MM.1S (cell line): ENCODE measurements around the gene OXT.

Experiments
- EZH2 ChIP-seq: fragments of 300-600 bp; sonication (generic); optimal IDR thresholded peaks from 2 replicates; pipeline ENCODE3; 2017; ENCODE audit warnings: low read depth, mild to moderate bottlenecking, antibody characterized with exemption, low read length, mixed read lengths
- EZH2phosphoT487 ChIP-seq: fragments of 300-600 bp; sonication (generic); IDR thresholded peaks from 2 replicates; pipeline ENCODE4 v1.6.1; 2018; ENCODE audit warnings: antibody characterized with exemption, low read length
- TF ChIP-seq, protein P1 (sequence below): fragments of 300-600 bp; sonication (generic); IDR thresholded peaks from 2 replicates; pipeline ENCODE4 v1.5.1; 2016; ENCODE audit warnings: antibody characterized with exemption, low read length, mixed read lengths

DNA sequence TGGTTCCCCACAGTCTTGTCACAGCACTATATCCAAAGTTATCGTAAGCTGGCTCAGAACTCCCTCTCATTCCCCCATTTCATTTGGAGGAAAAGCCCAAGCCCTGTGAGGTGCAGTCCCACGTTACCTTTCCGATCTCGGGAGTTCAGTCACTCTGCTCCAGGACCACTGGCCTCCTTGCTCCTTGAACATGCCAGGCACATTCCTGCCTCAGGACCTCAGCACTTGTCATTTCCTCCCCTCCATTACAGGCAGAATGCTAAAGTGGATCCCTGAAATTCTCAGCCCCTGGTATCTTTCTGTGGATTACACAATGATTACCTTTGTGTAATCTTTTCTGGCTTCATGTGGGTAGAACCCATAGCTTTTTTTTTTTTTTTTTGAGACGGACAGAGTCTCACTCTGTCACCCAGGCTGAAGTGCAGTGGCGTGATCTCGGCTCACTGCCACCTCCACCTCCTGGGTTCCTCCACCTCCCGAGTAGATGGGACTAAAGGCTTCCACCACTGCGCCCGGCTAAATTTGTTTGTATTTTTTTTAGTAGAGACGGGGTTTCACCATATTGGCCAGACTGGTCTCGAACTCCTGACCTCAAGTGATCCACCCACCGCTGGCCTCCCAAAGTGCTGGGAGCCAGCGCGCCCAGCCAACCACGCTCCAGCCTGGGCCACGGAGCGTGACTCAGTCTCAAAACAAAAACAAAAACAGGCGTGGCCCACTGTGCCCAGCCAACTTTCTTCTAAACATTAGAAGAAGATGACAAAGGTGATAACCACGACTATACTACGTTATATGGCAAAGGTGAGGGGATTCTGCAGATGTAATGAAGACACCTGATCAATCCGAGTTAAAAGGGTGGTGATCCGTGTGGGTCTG lies 4.0 kb upstream of the OXT start:
- TF ChIP-seq, protein P1, sequence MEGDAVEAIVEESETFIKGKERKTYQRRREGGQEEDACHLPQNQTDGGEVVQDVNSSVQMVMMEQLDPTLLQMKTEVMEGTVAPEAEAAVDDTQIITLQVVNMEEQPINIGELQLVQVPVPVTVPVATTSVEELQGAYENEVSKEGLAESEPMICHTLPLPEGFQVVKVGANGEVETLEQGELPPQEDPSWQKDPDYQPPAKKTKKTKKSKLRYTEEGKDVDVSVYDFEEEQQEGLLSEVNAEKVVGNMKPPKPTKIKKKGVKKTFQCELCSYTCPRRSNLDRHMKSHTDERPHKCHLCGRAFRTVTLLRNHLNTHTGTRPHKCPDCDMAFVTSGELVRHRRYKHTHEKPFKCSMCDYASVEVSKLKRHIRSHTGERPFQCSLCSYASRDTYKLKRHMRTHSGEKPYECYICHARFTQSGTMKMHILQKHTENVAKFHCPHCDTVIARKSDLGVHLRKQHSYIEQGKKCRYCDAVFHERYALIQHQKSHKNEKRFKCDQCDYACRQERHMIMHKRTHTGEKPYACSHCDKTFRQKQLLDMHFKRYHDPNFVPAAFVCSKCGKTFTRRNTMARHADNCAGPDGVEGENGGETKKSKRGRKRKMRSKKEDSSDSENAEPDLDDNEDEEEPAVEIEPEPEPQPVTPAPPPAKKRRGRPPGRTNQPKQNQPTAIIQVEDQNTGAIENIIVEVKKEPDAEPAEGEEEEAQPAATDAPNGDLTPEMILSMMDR = no peak
- TF ChIP-seq EZH2phosphoT487 (no peak), EZH2 (no peak)
